ENCODE data around the gene AIFM1.

- TF ChIP-seq CTCF (IDR thresholded peaks at IDR 0.05) = no peak
- no peak for TF ChIP-seq POLR2A (IDR thresholded peaks at IDR 0.05)
Observed at GRCh38 chrX:130106071-130106470, 59.6 kb downstream of the AIFM1 start.

Data from uterus (tissue), 2 donors.